OCI-LY7 (cell line): Measurements from ENCODE around the gene OR8D2.

Source experiments
- EZH2phosphoT487 ChIP-seq: fragments of 200-600 bp; sonication (generic); IDR thresholded peaks from 2 replicates; pipeline ENCODE4 v1.6.1; 2018; ENCODE audit warnings: low read depth, borderline replicate concordance, mild to moderate bottlenecking, mixed run types, antibody characterized with exemption, low read length, moderate library complexity, mixed read lengths
- TF ChIP-seq, protein P1 (sequence below): fragments of 200-600 bp; sonication (generic); conservative IDR thresholded peaks from 2 replicates; pipeline ENCODE4 v1.5.1; 2014; ENCODE audit warnings: mild to moderate bottlenecking, antibody characterized with exemption, low read length, moderate library complexity, mixed read lengths

DNA sequence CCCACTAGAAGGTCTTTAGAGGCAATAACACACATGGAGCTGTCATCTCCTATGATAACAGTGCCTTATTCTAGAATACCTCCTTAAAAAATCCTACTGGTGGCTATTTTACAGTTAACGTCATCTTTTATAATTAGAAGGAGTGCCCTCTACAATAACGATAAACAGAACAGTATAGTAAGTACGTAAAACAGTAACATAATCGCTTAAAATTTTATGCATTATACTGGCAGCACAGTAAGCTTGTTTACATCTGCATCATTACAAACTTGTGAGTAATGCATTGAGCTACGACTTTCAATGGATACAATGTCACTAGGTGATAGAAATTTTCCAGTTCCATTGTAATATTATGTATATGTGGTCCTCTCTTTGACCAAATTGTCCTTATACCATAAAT, 24.3 kb upstream of the OR8D2 start:
- TF ChIP-seq, protein P1, sequence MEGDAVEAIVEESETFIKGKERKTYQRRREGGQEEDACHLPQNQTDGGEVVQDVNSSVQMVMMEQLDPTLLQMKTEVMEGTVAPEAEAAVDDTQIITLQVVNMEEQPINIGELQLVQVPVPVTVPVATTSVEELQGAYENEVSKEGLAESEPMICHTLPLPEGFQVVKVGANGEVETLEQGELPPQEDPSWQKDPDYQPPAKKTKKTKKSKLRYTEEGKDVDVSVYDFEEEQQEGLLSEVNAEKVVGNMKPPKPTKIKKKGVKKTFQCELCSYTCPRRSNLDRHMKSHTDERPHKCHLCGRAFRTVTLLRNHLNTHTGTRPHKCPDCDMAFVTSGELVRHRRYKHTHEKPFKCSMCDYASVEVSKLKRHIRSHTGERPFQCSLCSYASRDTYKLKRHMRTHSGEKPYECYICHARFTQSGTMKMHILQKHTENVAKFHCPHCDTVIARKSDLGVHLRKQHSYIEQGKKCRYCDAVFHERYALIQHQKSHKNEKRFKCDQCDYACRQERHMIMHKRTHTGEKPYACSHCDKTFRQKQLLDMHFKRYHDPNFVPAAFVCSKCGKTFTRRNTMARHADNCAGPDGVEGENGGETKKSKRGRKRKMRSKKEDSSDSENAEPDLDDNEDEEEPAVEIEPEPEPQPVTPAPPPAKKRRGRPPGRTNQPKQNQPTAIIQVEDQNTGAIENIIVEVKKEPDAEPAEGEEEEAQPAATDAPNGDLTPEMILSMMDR: no peak
- TF ChIP-seq EZH2phosphoT487: no peak
